LNCaP clone FGC (cell line): ENCODE results near the gene ICAM3.

Experiments used
- DNase-seq: peaks from one replicate; pipeline ENCODE4 v3.0.0-alpha.2; 2011; ENCODE audit warnings: low read depth
- H3K4me3 ChIP-seq: 2 replicates; pipeline ENCODE4 v1.5.1; 2011; ENCODE audit warnings: mild to moderate bottlenecking, low read depth, low read length, control low read depth
- CTCF ChIP-seq: IDR thresholded peaks from 2 replicates; pipeline ENCODE4 v1.5.1; 2012; ENCODE audit warnings: mild to moderate bottlenecking; ENCODE audit not compliant: control insufficient read depth, insufficient read depth; ENCODE audit errors: extremely low read depth

Gene ICAM3

DNA sequence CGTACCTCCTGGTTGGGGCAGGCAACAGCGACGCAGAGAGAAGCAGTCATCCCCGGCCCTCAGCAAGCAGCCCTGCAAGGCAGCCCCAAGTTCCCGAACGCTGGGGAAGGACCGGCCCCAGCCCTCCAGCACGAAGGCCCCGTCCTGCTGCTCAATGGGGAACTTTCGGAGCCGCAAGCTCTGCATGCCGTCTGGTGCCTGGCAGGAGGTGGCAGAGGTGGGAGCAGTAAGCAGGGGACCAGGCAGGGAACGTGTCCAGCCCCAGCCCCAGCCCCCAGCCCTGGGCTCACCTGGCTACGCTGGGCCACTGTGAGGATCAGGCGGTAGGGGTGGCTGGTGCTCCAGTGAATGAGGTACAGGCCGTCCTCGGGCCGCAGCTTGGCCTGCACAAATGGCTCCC, 22.8 kb upstream of the ICAM3 start:
- no peak overlapping the region for H3K4me3 ChIP-seq
- no peak for DNase-seq
- TF ChIP-seq CTCF, result no peak

DNA sequence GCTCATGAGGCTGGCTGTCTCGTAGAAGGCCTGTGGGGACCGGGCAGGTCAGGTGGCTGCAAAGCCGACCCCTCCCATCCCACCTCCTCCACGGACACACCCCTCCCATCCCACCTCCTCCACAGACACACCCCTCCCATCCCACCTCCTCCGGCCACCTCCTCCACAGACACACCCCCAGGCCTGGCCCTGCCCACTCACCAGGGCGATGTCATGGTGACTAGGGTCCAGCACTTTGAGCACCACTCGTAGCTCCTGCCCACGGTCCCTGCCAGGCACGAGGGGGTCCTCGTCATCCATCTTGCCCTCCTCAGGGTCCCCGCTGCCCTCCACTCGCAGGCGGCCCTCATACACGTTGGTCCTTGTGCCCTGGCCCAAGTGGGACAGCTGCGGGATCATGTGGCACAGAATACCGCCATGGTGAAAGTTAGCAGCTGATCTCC, 22.2 kb upstream of the ICAM3 start:
- no peak overlapping the region for H3K4me3 ChIP-seq
- no peak for DNase-seq
- no peak for TF ChIP-seq CTCF

DNA sequence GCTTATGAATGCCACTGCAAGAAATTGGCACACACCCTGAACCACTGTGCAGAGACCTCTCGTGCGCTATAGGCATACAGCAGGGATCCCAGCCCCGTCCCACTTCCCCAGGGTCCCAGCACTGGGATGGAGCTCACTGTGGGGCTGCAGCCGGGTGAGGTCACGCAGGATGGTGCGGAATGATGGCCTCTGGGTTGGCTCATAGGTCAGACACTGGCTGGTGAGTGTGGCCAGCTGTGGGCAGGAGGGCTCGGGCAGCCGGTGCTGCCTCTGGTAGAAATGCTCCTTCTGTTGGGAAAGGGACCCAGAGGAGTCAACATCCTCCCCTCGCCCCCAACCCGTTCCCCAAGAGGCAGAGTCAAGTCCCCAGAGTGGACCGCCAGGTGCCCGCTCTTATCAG, 17.0 kb upstream of the ICAM3 start:
- no peak overlapping the region for H3K4me3 ChIP-seq
- no peak for TF ChIP-seq CTCF
- DNase-seq, result no peak

DNA sequence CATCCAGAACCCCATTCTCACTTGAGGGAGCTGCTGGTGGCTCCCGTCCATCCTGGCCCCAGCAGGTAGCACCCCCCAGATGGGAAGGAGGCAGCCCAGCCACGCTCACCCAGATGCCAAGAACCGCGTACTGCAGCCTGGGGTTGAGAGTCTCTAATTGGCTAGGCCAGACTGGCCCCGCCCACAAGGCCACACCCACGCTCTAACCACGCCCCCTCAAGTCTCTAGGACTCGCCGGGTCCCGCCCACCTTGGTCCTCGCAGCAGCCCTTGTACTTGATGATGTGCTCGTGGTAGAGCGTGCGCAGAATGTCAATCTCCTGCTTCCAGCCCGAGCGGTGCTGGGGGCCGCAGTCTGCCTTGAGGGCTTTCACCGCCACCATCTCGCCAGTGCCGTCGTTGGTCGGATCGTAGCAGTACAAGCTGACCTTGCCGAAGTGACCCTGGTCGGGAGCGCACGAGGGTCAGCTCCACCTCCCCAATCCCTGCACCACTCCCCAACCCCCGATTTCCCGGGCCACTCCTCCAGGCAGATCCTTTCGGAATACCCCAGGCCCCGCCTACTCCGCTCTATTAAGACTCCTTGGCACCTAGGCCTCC, 14.5 kb upstream of the ICAM3 start:
- no peak for TF ChIP-seq CTCF
- no peak overlapping the region for H3K4me3 ChIP-seq
- DNase-seq, result no peak

DNA sequence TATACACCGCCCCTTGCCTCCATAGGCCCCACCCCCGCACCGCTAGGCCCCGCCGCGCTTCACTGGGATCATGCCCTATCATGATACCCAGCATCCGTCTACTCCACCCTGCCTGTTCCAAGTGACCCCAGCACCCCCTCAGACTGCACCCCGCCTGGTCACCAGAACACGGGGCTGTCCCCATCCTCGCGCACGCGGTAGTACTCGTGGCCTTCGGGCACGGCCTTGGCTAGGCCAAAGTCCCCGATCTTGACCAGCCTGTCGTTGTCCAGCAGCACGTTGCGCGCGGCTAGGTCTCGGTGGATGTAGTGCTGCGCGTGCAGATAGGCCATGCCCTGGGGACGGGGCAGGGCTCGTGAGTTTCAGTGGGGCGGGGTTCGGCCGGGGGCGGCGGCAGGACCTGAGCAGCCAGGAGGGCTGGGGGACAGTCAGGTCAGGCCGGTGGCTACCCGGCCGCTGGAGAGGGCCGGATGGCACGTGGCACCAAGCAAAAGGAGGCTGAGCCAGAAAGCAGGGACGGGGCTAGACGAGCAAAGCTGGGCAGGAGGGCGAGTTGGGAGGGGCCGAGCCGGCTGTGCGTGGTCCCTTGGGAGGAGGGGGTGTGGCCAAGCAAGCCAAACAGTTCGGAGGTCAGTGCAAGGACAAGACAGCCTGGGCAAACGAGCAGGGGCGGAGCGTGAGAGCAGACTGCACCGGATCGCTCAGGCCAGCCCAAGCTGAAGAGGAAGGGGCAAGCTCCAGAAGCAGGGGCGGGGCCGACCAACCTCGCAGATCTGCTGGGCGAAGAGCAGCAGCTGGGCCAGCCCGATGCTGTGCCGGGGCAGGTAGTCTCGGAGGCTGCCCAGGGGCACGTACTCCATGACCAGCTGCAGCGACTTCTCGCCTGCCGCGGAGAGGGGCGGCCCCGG, 13.6 kb upstream of the ICAM3 start:
- DNase-seq, result no peak
- no peak for TF ChIP-seq CTCF
- no peak overlapping the region for H3K4me3 ChIP-seq

DNA sequence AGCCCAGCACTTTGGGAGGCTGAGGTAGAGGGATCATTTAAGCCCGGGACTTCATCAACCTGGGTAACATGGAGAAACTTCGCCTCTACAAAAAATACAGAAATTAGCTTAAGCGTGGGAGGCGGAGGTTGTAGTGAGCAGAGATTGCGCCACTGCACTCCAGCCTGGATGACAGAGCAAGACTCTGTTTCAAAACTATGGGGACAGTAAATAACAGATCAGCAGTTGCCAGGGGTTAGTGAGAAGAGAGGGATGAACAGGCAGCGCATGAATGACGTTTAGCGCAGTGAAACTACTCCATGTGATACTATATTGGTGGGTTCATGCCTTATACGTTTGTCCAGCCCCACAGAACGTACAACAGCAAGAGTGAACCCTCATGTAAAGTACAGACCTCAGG, 7.1 kb upstream of the ICAM3 start:
- H3K4me3 ChIP-seq, result no peak overlapping the region
- TF ChIP-seq CTCF, result no peak
- no peak for DNase-seq
